Esophagus muscularis mucosa (tissue), 4 donors: ENCODE data around the gene CNNM1.

ENCODE experiments used
- EP300 ChIP-seq: sonication (generic); formaldehyde crosslinking; IDR thresholded peaks from one replicate; pipeline ENCODE4 v1.6.1; 2017; ENCODE audit warnings: antibody characterized with exemption
- POLR2A ChIP-seq: fragments of 450-650 bp; IDR thresholded peaks from one replicate; pipeline ENCODE4 v1.6.1; 2017; ENCODE audit warnings: antibody characterized with exemption, moderate library complexity, mild to moderate bottlenecking, low read depth
- POLR2AphosphoS5 ChIP-seq, 2 donors: sonication (generic); formaldehyde crosslinking; IDR thresholded peaks; one replicate each; pipeline ENCODE4 v1.6.1; 2017; ENCODE audit warnings: antibody characterized with exemption in 2 of 2
- TF ChIP-seq, protein P1 (sequence below), 3 experiments: fragments of 200-600 bp in 2 of 3; fragments of 450-650 bp in 1 of 3; sonication (generic) in 2 of 3; IDR thresholded peaks; one replicate each; pipeline ENCODE4 v1.5.1; 2017 to 2019; ENCODE audit warnings: antibody characterized with exemption in 3 of 3, mild to moderate bottlenecking in 2 of 3, moderate library complexity in 1 of 3

DNA sequence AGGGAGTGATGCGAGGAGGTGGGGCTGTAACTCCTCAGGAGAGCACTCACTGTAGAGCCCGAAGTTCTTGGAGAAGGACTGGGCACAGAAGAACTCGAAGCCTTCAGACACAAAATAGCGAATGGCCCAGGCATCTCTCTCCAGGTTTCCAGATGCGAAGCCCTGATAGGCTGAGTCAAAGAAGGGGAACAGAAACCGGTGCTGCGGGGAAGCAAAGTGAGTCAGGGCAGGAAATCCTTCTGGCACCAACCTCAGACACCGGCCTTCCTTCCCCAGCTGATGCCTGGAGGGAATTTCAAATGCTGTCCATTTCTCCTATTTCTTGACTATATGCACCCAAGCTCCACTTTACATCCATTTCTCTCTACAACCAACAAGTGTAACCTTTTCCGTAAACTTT lies 74.5 kb downstream of the CNNM1 start:
- TF ChIP-seq, protein P1, sequence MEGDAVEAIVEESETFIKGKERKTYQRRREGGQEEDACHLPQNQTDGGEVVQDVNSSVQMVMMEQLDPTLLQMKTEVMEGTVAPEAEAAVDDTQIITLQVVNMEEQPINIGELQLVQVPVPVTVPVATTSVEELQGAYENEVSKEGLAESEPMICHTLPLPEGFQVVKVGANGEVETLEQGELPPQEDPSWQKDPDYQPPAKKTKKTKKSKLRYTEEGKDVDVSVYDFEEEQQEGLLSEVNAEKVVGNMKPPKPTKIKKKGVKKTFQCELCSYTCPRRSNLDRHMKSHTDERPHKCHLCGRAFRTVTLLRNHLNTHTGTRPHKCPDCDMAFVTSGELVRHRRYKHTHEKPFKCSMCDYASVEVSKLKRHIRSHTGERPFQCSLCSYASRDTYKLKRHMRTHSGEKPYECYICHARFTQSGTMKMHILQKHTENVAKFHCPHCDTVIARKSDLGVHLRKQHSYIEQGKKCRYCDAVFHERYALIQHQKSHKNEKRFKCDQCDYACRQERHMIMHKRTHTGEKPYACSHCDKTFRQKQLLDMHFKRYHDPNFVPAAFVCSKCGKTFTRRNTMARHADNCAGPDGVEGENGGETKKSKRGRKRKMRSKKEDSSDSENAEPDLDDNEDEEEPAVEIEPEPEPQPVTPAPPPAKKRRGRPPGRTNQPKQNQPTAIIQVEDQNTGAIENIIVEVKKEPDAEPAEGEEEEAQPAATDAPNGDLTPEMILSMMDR (IDR thresholded peaks at IDR 0.05), result no peak
- TF ChIP-seq POLR2A, result no peak
- TF ChIP-seq POLR2AphosphoS5 (IDR thresholded peaks at IDR 0.05), result no peak
- no peak for TF ChIP-seq EP300
